ENCODE measurements around the gene CARMIL3.
A peak's percentile ranks its signal among the peaks of the same experiment; 100 is the strongest.

The CARMIL3 gene

DNA sequence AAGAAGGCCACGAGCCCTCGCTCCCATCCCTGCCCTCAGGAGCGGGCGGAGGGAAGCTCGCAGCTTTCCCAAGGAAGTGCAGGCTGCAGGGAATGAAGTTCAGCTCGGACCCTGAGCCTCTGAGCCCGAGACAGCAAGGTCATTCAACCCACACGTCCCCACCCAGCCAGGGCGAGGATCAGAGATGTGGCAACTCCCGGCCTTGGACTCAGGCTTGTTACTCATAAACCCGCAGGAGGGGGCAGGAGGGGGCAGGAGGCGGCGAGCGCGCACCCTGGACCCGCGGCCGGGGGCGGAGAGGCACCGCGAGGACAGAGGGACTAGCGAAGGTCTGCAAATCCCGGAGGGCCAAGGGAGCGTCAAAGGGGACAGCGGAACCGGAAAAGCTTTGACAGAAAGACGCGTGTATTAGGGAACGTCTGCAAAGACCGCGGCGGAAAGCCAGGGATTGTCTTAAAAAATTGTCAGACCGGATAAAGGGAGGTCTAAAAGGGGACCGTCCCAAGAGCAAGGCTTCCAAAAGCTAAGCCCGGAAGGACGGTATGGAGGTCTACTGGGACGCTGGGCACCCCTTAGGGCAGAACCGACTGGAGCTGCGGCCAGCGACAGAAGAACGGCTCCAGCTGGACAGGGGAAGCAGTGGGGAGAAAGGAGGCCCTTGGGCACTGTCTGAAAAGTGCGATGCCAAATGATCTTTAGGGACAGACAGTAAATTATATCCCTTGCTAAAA, 62.2 kb downstream of the CARMIL3 start:
- TF ChIP-seq, protein P1, sequence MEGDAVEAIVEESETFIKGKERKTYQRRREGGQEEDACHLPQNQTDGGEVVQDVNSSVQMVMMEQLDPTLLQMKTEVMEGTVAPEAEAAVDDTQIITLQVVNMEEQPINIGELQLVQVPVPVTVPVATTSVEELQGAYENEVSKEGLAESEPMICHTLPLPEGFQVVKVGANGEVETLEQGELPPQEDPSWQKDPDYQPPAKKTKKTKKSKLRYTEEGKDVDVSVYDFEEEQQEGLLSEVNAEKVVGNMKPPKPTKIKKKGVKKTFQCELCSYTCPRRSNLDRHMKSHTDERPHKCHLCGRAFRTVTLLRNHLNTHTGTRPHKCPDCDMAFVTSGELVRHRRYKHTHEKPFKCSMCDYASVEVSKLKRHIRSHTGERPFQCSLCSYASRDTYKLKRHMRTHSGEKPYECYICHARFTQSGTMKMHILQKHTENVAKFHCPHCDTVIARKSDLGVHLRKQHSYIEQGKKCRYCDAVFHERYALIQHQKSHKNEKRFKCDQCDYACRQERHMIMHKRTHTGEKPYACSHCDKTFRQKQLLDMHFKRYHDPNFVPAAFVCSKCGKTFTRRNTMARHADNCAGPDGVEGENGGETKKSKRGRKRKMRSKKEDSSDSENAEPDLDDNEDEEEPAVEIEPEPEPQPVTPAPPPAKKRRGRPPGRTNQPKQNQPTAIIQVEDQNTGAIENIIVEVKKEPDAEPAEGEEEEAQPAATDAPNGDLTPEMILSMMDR (IDR thresholded peaks at IDR 0.05; ENCODE audit: low read depth, low read length, missing control alignments) = no peak
- peak overlapping the region; percentile 75 for H3K4me3 ChIP-seq (ENCODE audit: low read depth, low read length)
- DNase-seq (ENCODE audit: low read depth) = peak; percentile 82

DNA sequence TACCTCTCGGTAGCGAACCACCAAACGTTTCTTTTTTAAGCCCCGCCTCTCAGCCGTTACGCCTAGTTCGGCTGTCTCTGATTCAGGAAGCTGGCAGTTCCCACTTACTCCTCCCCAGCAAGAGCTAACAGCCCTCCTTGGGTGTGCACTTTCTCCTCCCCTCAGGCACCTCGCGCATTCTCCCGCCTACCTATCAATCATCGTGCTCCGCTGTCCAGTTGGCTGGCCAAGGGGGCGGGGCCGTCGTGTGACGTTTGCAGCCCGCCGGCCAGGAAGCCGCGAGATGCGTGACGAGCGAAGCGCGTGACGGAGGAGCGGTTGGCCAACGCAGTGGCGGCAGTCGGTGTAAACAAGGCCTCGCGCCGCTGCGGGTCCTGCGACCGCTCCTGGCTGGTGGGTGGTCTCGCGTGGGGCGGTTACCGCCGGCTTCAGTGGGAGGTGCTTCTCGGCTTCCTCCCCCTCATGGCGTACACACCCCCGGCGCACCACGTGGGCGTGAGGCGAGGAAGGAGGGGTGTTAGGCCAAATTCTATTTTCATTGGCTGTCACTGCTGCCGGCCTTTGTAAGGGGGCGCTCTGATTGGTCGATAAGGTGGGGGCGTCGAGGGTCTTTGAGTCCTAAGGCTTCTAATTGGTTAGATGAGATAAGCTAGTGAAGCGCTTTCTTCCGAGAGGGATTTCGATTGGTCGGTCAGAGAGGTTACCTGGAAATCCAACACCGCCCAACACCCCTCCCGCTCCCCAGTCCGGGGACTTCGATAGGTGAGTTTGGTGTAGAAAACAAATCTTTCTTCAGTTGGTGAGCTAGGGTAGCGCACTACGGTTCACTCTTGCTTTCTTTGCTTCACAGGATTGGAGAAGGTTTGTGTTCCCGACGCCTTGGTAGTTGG, 63.0 kb downstream of the CARMIL3 start, which contains the start of the genes DCAF11 and NRL:
Gene DCAF11, plus strand, starts transcription at position 246 of the 890 bp plus-strand sequence. CDS start 818 bp downstream, outside the sequence.
Gene NRL, minus strand, starts transcription at position 418 of the 890 bp plus-strand sequence. CDS start 32,101 bp downstream, outside the sequence.
- H3K4me3 ChIP-seq (ENCODE audit: low read depth, low read length) = peak within 1 kb of the TSS; percentile 75
- peak; percentile 100 for DNase-seq (ENCODE audit: low read depth)
- TF ChIP-seq, protein P1 (IDR thresholded peaks at IDR 0.05; ENCODE audit: low read depth, low read length, missing control alignments) = no peak

DNA sequence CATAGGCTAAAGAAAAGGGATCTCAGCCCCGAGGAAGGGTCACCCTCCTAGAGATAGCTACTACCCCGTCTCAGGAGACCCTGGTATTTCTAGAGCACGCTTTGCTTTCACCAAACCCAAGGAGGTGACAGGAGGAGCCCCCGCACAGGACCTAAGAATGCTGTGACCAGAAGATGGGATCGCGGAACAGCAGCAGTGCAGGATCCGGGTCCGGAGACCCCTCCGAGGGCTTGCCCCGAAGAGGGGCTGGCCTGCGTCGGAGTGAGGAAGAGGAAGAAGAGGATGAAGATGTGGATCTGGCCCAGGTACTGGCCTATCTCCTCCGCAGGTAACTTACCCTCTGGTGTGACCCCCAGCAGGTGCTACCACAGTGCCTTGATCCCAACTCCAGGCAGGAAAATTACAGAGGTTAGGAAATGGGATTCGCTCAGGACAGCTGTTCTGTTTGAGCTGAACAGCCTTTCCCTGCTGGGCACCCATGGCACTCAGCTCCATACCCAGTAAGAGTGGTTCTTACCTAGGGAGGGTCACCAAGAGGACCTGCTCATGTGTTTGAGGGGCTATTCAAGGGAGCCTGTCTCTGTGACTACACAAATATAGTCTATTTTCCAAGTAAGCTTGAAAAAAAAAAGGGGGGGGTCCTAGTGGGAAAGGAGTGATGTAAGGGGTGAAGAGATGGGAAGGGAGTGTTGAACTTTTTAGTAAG, 63.8 kb downstream of the CARMIL3 start:
- peak overlapping the region; percentile 75 for H3K4me3 ChIP-seq (ENCODE audit: low read depth, low read length)
- no peak for DNase-seq (ENCODE audit: low read depth)
- TF ChIP-seq, protein P1 (IDR thresholded peaks at IDR 0.05; ENCODE audit: low read depth, low read length, missing control alignments) = no peak

DNA sequence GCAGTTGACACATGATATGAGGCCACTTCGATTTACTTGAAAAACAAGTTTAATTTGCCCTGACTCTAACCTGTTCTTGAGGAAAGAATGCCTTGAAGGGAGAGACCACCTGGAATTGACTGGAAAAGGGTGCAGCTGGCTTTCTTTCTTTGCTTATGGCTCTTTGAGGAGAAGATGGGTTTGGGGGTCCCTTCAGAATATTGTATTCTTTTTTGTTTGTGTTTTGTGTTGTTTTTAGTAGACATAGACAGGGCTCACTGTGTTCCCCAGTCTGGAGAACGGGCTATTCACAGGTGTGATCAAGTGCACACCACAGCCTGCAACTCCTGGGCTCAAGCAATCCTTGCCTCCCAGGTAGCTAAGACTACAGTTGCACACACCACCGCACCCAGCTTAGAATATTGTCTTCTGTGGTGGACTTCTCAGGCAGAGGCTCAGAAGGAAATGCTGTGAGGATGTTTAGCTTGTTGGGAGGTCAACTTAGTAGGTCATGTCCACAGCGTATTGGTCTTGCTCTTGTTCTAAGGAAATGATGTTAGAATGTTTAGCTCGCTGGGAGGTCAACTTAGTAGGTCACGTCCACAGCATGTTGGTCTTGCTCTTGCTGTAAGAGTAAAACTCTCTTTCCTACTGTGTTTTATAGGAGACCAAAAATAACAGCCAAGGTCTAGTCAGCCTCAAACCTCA, 64.5 kb downstream of the CARMIL3 start:
- no peak for DNase-seq (ENCODE audit: low read depth)
- TF ChIP-seq, protein P1 (IDR thresholded peaks at IDR 0.05; ENCODE audit: low read depth, low read length, missing control alignments) = no peak
- H3K4me3 ChIP-seq (ENCODE audit: low read depth, low read length) = peak overlapping the region; percentile 75

DNA sequence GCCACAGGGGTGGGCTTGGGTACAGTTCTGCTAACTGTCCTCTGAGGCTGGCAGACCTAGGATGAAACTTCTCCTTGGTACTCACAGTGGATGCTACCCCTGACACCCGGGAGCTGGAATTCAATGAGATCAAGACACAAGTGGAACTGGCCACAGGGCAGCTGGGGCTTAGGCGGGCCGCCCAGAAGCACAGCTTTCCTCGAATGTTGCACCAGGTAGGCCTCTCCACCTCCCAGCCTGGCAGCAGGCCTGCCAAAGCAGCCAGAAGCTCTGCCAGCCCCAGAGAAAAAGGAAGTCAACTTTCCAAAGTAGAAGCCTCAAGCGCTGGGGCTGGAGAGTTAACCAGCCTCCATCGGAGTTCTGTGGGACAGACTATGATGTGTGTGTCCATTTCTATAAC, 65.4 kb downstream of the CARMIL3 start:
- TF ChIP-seq, protein P1 (IDR thresholded peaks at IDR 0.05; ENCODE audit: low read depth, low read length, missing control alignments) = no peak
- no peak for DNase-seq (ENCODE audit: low read depth)
- H3K4me3 ChIP-seq (ENCODE audit: low read depth, low read length) = no peak overlapping the region

All from GM12864 (cell line).